DMS 273 (cell line): ENCODE measurements around the gene FOXS1.

Experiments
- DNase-seq: peaks from one replicate; lab custom pipeline; 2025; ENCODE audit not compliant: unreplicated experiment; lab: John Stamatoyannopoulos, UW

Gene FOXS1

DNA sequence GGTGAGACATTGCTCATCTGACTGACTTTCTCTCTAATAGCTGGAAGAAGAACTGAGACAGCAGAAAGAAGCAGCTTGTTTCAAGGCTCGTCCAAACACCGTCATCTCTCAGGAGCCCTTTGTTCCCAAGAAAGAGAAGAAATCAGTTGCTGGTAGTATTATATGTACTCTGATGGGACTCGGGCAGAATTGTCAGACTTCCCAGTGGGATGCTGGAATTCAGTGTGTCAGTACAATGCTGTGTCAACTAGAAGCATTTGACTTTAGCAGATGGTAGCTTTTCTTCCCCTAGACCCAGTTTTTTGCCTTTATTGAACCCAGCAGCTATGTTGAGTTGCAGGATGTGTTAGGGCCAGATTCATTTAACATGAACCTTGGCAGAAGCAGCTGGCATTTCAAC, 48.0 kb downstream of the FOXS1 start:
- DNase-seq: no peak
